IMR-90 (cell line): Measurements from ENCODE around the gene CD27. TPM values are rescaled to one million over a fixed set of nuclear protein-coding genes. Genes with fewer than 3 reads are reported as not detected.

Experiments
- polyA plus RNA-seq, 3 experiments: library from polyadenylated mRNA; depleted of rRNA; stranded (reverse); fragments of >200 nt; gene quantifications; 2 replicates each; pipeline ENCODE4 v1.2.3, GENCODE V29; 2012; ENCODE audit warnings: low replicate concordance in 1 of 3
- total RNA-seq: library from RNA; depleted of rRNA; stranded (reverse); fragments of >200 nt; gene quantifications from 2 replicates; pipeline ENCODE4 v1.2.3, GENCODE V29; 2012; rRNA removed

CD27 gene
- total and polyA plus RNA-seq, 2 of the 4 experiments (the other 2 are of a cell fraction) = 0.07 TPM; not detected in 1

Other genes starting within 250 kb of the CD27 start
- gene CD9, start 244.6 kb upstream of the CD27 start, total RNA-seq = 48.8 and 70.0 TPM in 2 replicates
- 69.1 and 70.9 TPM in 2 replicates for gene CD9, start 244.6 kb upstream of the CD27 start, polyA plus RNA-seq (2012; rRNA removed)
- under 0.01 TPM in 2 replicates for gene PLEKHG6, start 134.3 kb upstream of the CD27 start, total RNA-seq
- 0.10 TPM in 2 replicates for gene PLEKHG6, start 134.3 kb upstream of the CD27 start, polyA plus RNA-seq (2012; rRNA removed)
- gene TNFRSF1A, start 102.9 kb upstream of the CD27 start, total RNA-seq = 79.6 and 86.7 TPM in 2 replicates
- 136 and 138 TPM in 2 replicates for gene TNFRSF1A, start 102.9 kb upstream of the CD27 start, polyA plus RNA-seq (2012; rRNA removed)
- not detected in 2 replicates for gene SCNN1A, start 69.4 kb upstream of the CD27 start, total RNA-seq
- gene SCNN1A, start 69.4 kb upstream of the CD27 start, polyA plus RNA-seq (2012; rRNA removed) = 0.24 and 0.41 TPM in 2 replicates
- gene LTBR, start 60.8 kb upstream of the CD27 start, total RNA-seq = 19.7 and 24.7 TPM in 2 replicates
- 62.5 and 66.0 TPM in 2 replicates for gene LTBR, start 60.8 kb upstream of the CD27 start, polyA plus RNA-seq (2012; rRNA removed)
- 3.4 and 3.6 TPM in 2 replicates for gene TAPBPL, start 7.1 kb downstream of the CD27 start, total RNA-seq
- 10.4 and 12.1 TPM in 2 replicates for gene TAPBPL, start 7.1 kb downstream of the CD27 start, polyA plus RNA-seq (2012; rRNA removed)
- gene VAMP1, start 25.7 kb downstream of the CD27 start, total RNA-seq = 7.2 and 7.5 TPM in 2 replicates
- 21.9 and 23.1 TPM in 2 replicates for gene VAMP1, start 25.7 kb downstream of the CD27 start, polyA plus RNA-seq (2012; rRNA removed)
- 80.1 and 126 TPM in 2 replicates for gene MRPL51, start 48.3 kb downstream of the CD27 start, total RNA-seq
- 151 and 160 TPM in 2 replicates for gene MRPL51, start 48.3 kb downstream of the CD27 start, polyA plus RNA-seq (2012; rRNA removed)
- 52.8 and 57.9 TPM in 2 replicates for gene NCAPD2, start 49.1 kb downstream of the CD27 start, total RNA-seq
- gene NCAPD2, start 49.1 kb downstream of the CD27 start, polyA plus RNA-seq (2012; rRNA removed) = 35.6 and 40.9 TPM in 2 replicates
- gene GAPDH, start 89.6 kb downstream of the CD27 start, total RNA-seq = 11,536 and 12,939 TPM in 2 replicates
- 21,893 and 22,387 TPM in 2 replicates for gene GAPDH, start 89.6 kb downstream of the CD27 start, polyA plus RNA-seq (2012; rRNA removed)
- gene IFFO1, start 111.1 kb downstream of the CD27 start, total RNA-seq = 5.6 and 5.8 TPM in 2 replicates
- 35.1 and 37.8 TPM in 2 replicates for gene IFFO1, start 111.1 kb downstream of the CD27 start, polyA plus RNA-seq (2012; rRNA removed)
- 32.5 and 35.8 TPM in 2 replicates for gene NOP2, start 123.3 kb downstream of the CD27 start, total RNA-seq
- 49.9 and 51.7 TPM in 2 replicates for gene NOP2, start 123.3 kb downstream of the CD27 start, polyA plus RNA-seq (2012; rRNA removed)
- gene CHD4, start 162.4 kb downstream of the CD27 start, total RNA-seq = 262 and 279 TPM in 2 replicates
- gene CHD4, start 162.4 kb downstream of the CD27 start, polyA plus RNA-seq (2012; rRNA removed) = 99.8 and 116 TPM in 2 replicates
- not detected in 2 replicates for gene LPAR5, start 191.0 kb downstream of the CD27 start, total RNA-seq
- gene LPAR5, start 191.0 kb downstream of the CD27 start, polyA plus RNA-seq (2012; rRNA removed) = not detected in 2 replicates
- gene ACRBP, start 202.5 kb downstream of the CD27 start, total RNA-seq = not detected in 2 replicates
- 0.27 and 0.38 TPM in 2 replicates for gene ACRBP, start 202.5 kb downstream of the CD27 start, polyA plus RNA-seq (2012; rRNA removed)
- 22.0 and 25.3 TPM in 2 replicates for gene ING4, start 218.2 kb downstream of the CD27 start, total RNA-seq
- 31.1 and 47.5 TPM in 2 replicates for gene ING4, start 218.2 kb downstream of the CD27 start, polyA plus RNA-seq (2012; rRNA removed)
- 16.3 and 17.5 TPM in 2 replicates for gene ZNF384, start 244.4 kb downstream of the CD27 start, total RNA-seq
- 53.7 and 55.6 TPM in 2 replicates for gene ZNF384, start 244.4 kb downstream of the CD27 start, polyA plus RNA-seq (2012; rRNA removed)